ENCODE measurements around the gene COMMD1. TPM values are rescaled to one million over a fixed set of nuclear protein-coding genes. Genes with fewer than 3 reads are reported as not detected.

Gene COMMD1
- total RNA-seq, 1 experiment from 2014 or later, result 31.7 TPM

- TF ChIP-seq CTCF (conservative IDR thresholded peaks at IDR 0.05; ENCODE audit: low read depth, low read length) (no peak), EZH2phosphoT487 (IDR thresholded peaks at IDR 0.05; ENCODE audit: borderline replicate concordance, low read length) (no peak), EZH2 (IDR thresholded peaks at IDR 0.05; ENCODE audit: low read length, unreplicated experiment) (no peak)
- Histone ChIP-seq H3K27me3 (ENCODE audit: low read length) (no peaks in the 10 kb centered on the region), H3K27ac (ENCODE audit: low read length) (no peak overlapping the region), H3K4me2 (ENCODE audit: low read length) (no peak overlapping the region), H3K4me3 (ENCODE audit: low read length) (no peak overlapping the region), H3K36me3 (ENCODE audit: low read depth, low read length) (no peaks in the 10 kb centered on the region), H3K9me3 (ENCODE audit: low read length) (no peaks in the 10 kb centered on the region), H3K79me2 (ENCODE audit: low read length) (no peaks in the 10 kb centered on the region), H3K4me1 (ENCODE audit: insufficient read depth, low read length) (no peaks in the 10 kb centered on the region), H3F3A (ENCODE audit: low read length, unreplicated experiment) (no peaks in the 10 kb centered on the region), H2AFZ (ENCODE audit: low read length) (no peak overlapping the region), H3K9ac (ENCODE audit: low read length) (no peak overlapping the region), H3K9me2 (replicated peaks; ENCODE audit: low read length) (no peaks in the 10 kb centered on the region), H4K20me1 (ENCODE audit: low read length) (no peaks in the 10 kb centered on the region)
- intact Hi-C loops (cut with micrococcal nuclease), result no loop called here
- CTCF ChIA-PET, result no interaction called here
- no peak for DNase-seq
- ATAC-seq, result no peak
- no TSS peak for BruUV-seq (replicated peaks)
- POLR2A ChIA-PET (ENCODE audit: unreplicated experiment), result no interaction called here
These were observed 194.2 kb downstream of the COMMD1 start for GRCh38 chr2:62099523-62100175.

- ChIA-PET POLR2A (ENCODE audit: unreplicated experiment) (no interaction called here), CTCF (no interaction called here)
- no peaks in the 10 kb centered on the region for H3K4me1 ChIP-seq (ENCODE audit: insufficient read depth, low read length)
- no peak overlapping the region for H3K9ac ChIP-seq (ENCODE audit: low read length)
- no peak for ATAC-seq
- intact Hi-C loops (cut with micrococcal nuclease), result no loop called here
- H3K27ac ChIP-seq (ENCODE audit: low read length), result no peak overlapping the region
- no peak for DNase-seq
- no peaks in the 10 kb centered on the region for H3F3A ChIP-seq (ENCODE audit: low read length, unreplicated experiment)
- no peaks in the 10 kb centered on the region for H3K27me3 ChIP-seq (ENCODE audit: low read length)
- no peak for TF ChIP-seq EZH2 (IDR thresholded peaks at IDR 0.05; ENCODE audit: low read length, unreplicated experiment)
- no peak for TF ChIP-seq CTCF (conservative IDR thresholded peaks at IDR 0.05; ENCODE audit: low read depth, low read length)
- no peak for TF ChIP-seq EZH2phosphoT487 (IDR thresholded peaks at IDR 0.05; ENCODE audit: borderline replicate concordance, low read length)
- no peak overlapping the region for H3K4me2 ChIP-seq (ENCODE audit: low read length)
- no peak overlapping the region for H2AFZ ChIP-seq (ENCODE audit: low read length)
- H3K9me3 ChIP-seq (ENCODE audit: low read length), result no peaks in the 10 kb centered on the region
- H3K79me2 ChIP-seq (ENCODE audit: low read length), result no peaks in the 10 kb centered on the region
- H3K36me3 ChIP-seq (ENCODE audit: low read depth, low read length), result no peaks in the 10 kb centered on the region
- H3K9me2 ChIP-seq (replicated peaks; ENCODE audit: low read length), result no peaks in the 10 kb centered on the region
- no TSS peak for BruUV-seq (replicated peaks)
- H4K20me1 ChIP-seq (ENCODE audit: low read length), result no peaks in the 10 kb centered on the region
- no peak overlapping the region for H3K4me3 ChIP-seq (ENCODE audit: low read length)
These were observed 196.4 kb downstream of the COMMD1 start for GRCh38 chr2:62101886-62102285.

- no TSS peak for BruUV-seq (replicated peaks)
- no peaks in the 10 kb centered on the region for H3K36me3 ChIP-seq (ENCODE audit: low read depth, low read length)
- no peaks in the 10 kb centered on the region for H4K20me1 ChIP-seq (ENCODE audit: low read length)
- no peaks in the 10 kb centered on the region for H3K9me3 ChIP-seq (ENCODE audit: low read length)
- no peaks in the 10 kb centered on the region for H3K27me3 ChIP-seq (ENCODE audit: low read length)
- H3K4me2 ChIP-seq (ENCODE audit: low read length), result no peak overlapping the region
- H3K9me2 ChIP-seq (replicated peaks; ENCODE audit: low read length), result no peaks in the 10 kb centered on the region
- CTCF ChIA-PET, result no interaction called here
- no peak overlapping the region for H2AFZ ChIP-seq (ENCODE audit: low read length)
- H3K27ac ChIP-seq (ENCODE audit: low read length), result no peak overlapping the region
- no peak overlapping the region for H3K4me3 ChIP-seq (ENCODE audit: low read length)
- no peak overlapping the region for H3K9ac ChIP-seq (ENCODE audit: low read length)
- no peaks in the 10 kb centered on the region for H3K4me1 ChIP-seq (ENCODE audit: insufficient read depth, low read length)
- intact Hi-C loops (cut with micrococcal nuclease), result no loop called here
- no peaks in the 10 kb centered on the region for H3F3A ChIP-seq (ENCODE audit: low read length, unreplicated experiment)
- no peak for ATAC-seq
- no peak for TF ChIP-seq EZH2 (IDR thresholded peaks at IDR 0.05; ENCODE audit: low read length, unreplicated experiment)
- TF ChIP-seq CTCF (conservative IDR thresholded peaks at IDR 0.05; ENCODE audit: low read depth, low read length), result no peak
- TF ChIP-seq EZH2phosphoT487 (IDR thresholded peaks at IDR 0.05; ENCODE audit: borderline replicate concordance, low read length), result no peak
- POLR2A ChIA-PET (ENCODE audit: unreplicated experiment), result no interaction called here
- H3K79me2 ChIP-seq (ENCODE audit: low read length), result no peaks in the 10 kb centered on the region
- DNase-seq, result no peak
These were observed 197.0 kb downstream of the COMMD1 start for GRCh38 chr2:62102402-62102920.

All from PC-3 (cell line).